MG63 (cell line): ENCODE results near the gene MMP20. TPM values are rescaled to one million over a fixed set of nuclear protein-coding genes. Genes with fewer than 3 reads are reported as not detected.
A peak's percentile ranks its signal among the peaks of the same experiment; 100 is the strongest.
"Not testable (repeated sequence)": the region's sequence is repeated elsewhere in the genome, so short reads cannot be mapped to it uniquely, and the experiment has no call there.

Experiments used
- DNase-seq: peaks from one replicate; pipeline ENCODE4 v3.0.0-alpha.2; 2020
- H3K27me3 ChIP-seq: fragments of 250-450 bp; sonication (Bioruptor Pico); 2 replicates; pipeline ENCODE4 v1.5.1; 2020; ENCODE audit warnings: mild to moderate bottlenecking, moderate library complexity
- H3K36me3 ChIP-seq: fragments of 250-450 bp; sonication (Bioruptor Pico); 2 replicates; pipeline ENCODE4 v1.5.1; 2020; ENCODE audit warnings: mild to moderate bottlenecking, moderate library complexity
- H3K4me3 ChIP-seq: fragments of 250-450 bp; sonication (Bioruptor Pico); 2 replicates; pipeline ENCODE4 v1.5.1; 2020; ENCODE audit warnings: mild to moderate bottlenecking, moderate library complexity
- H3K9me3 ChIP-seq: fragments of 250-450 bp; sonication (Bioruptor Pico); 2 replicates; pipeline ENCODE4 v1.5.1; 2020; ENCODE audit warnings: mild to moderate bottlenecking, moderate library complexity
- total RNA-seq: library from RNA; depleted of rRNA; stranded (reverse); fragments of >200 nt; shearing (Covaris generic); gene quantifications from 2 replicates; pipeline ENCODE4 v1.2.3, GENCODE V29; 2014; ENCODE audit warnings: low replicate concordance

Gene MMP20
- total RNA-seq, 1 experiment from 2014 or later = not detected

DNA sequence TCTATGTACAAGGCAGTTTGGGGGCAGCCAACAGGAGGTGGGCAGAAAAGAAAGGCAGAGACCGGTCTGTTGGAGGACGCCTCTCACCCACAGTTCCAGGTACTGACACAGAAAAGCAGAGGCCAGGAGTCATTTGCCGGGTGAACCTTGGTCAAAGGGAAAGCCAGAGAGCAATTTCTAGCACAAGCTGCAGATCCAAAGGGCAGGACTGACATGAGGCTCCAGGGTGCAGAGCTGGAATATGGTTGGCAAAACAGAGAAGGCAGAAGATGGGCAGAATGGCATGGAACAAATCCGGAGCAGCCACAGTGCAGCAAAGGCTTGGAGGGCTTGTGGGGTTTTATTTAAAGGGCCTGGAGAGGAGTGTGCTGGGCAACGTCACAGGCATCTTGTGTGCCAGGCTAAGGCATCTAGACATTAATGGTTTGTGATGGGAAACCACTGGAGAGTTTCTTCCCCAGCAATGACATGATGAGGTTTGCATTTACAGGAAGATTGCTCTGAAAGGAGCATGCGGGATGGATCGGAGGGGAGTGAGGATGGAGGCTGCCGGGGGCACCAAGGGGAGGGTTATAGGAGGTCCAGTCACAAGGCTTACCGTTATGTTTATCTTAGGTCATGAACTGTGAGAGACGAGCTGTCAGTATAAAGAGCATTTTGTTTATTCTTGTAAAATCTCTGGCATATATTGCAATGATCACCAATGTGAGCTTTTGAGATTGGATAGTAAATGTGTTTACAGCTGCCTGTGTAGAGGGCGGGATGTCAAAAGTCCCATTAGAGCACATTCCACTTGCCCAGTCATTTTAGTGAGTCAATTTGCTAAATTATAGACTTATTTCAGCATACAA, 5.7 kb upstream of the MMP20 start:
- no peak for DNase-seq
- Histone ChIP-seq H3K36me3 (no peaks in the 10 kb centered on the region), H3K4me3 (no peak overlapping the region), H3K27me3 (no peaks in the 10 kb centered on the region), H3K9me3 (no peaks in the 10 kb centered on the region)

DNA sequence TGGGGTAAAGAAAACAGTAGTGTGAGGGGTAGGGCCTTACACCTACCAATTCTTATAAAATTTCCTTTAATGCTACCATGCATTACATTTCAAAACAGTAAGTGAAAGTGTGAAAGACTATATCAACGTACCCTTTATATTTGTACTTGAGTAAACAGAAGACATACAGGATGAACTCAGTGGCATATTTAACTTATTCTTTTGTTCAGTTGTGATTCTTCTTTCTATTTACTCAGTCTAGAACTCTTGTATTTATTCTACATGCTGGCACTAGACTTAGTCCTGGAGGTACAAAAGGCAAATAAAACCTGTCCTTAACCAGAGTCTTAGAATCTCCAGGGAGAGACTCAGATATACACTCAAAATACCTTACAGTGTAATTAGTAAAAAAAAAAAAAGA, 4.8 kb upstream of the MMP20 start:
- H3K36me3 ChIP-seq, H3K9me3 ChIP-seq, H3K4me3 ChIP-seq, H3K27me3 ChIP-seq, DNase-seq: not testable (repeated sequence)

DNA sequence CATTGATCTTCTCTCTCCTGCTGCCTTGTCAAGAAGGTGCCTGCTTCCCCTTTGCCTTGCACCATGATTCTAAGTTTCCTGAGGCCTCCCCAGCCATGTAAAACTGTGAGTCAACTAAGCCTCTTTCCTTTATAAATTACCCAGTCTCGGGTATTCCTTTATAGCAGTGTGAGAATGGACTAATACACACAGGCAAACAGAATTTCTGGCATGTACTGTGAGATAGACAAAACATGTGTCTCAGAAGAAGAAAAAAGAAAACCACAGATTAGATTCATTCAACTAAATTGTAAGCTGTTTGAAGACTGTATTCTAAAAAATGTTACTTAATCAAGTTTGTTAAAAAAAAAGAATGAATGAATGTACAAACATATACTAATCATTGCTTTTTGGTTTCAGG, 1.5 kb upstream of the MMP20 start:
- H3K4me3 ChIP-seq = no peak overlapping the region
- no peak for DNase-seq

DNA sequence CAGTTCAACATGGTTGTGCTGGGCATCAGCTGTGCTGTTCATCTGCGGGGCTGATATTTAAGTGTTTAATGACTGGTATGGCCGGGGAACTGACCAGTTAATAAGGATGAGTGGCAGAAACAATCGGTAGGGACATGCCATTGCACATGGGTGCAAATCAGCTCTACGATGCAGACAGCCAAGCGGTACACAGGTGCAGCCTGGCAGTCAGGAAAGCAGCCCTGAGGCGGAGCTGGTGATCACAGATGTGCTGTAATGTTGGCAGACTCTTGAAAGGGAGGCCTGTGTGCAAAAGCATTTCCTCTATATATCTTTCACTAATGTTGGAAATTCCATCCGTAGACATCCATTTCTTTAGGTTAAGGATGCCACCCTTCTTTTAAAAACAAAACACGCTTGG, 1.1 kb downstream of the MMP20 start:
- H3K36me3 ChIP-seq = no peaks in the 10 kb centered on the region
- no peaks in the 10 kb centered on the region for H3K9me3 ChIP-seq
- no peaks in the 10 kb centered on the region for H3K27me3 ChIP-seq
- DNase-seq = no peak
- H3K4me3 ChIP-seq = no peak overlapping the region

More for the DNA sequence above, 1.5 kb upstream of the MMP20 start:
- Histone ChIP-seq H3K36me3 (no peaks in the 10 kb centered on the region), H3K27me3 (no peaks in the 10 kb centered on the region), H3K9me3 (no peaks in the 10 kb centered on the region)

DNA sequence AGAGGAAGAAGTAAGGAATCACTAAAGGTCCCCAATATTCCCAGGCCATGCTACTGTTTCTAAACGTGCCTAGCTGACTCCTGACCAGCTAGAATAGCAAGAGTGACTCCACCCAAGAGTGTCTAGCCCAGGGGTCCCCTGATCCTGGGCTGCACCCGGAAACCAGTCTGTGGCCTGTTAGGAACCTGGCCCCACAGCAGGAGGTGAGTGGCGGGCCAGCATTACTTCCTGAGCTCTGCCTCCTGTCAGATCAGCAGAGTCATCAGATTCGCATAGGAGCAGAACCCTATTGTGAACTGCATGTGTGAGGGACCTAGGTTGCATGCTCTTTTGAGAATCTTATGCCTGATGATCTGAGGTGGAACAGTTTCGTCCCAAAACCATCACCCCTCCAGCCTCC, 2.0 kb downstream of the MMP20 start:
- Histone ChIP-seq H3K9me3 (no peaks in the 10 kb centered on the region), H3K27me3 (no peaks in the 10 kb centered on the region), H3K4me3 (no peak overlapping the region), H3K36me3 (no peaks in the 10 kb centered on the region)
- DNase-seq = no peak

DNA sequence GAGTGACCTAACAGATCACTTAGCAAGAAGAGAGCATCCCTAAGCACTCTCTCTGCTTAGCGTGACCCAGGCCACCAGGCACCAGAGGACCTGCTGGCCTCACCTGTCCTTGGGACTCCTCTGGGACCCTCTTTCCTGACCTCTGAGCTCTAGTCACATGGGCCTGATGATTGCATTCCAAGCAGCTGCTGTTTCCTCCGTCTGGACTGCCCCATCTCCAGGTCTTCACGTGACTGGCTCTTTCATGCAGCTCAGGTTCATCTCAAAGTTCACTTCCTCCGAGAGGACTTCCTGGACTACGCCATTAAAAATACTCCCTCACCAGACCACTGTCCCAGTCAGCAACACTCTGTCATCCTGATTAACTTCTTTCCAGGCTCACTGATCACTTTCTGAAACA, 2.9 kb downstream of the MMP20 start:
- no peaks in the 10 kb centered on the region for H3K36me3 ChIP-seq

DNA sequence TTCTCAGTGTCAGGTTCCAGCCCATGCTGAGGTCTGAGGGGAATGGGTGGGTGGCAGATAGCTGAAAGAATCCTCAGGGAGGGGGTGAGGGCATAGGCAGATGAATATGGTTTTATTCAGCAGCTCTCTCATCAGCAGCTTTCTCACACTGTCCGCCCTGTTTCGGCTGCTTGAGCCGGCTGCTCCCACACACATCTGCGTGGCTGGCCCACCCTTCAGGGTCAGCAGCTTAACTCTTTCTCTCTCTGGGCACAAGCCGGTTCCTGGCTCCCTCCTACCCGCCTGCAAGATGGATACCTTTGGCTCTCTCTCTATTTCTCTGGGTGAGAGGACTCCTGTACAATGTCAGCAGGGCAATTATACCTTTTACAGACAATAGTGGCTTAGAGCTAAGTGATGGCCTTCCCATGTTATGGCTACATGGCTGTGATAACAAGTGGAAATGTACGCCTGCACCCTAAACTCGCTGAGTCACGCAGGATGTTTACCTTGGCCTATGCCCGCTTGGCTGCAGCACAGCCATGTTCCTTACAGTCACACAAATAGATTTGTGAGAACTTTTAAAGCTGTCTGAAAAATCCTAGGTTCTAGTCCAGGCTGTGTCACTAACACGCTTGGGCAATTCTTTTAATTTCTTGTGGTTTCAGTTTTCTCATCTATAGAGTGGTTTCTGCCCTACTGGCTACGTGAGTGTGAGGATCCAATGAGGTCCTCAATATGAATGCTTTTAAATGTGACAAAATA, 4.1 kb downstream of the MMP20 start:
- peak; percentile 86 for DNase-seq
- Histone ChIP-seq H3K27me3 (no peaks in the 10 kb centered on the region), H3K36me3 (no peaks in the 10 kb centered on the region), H3K9me3 (no peaks in the 10 kb centered on the region), H3K4me3 (no peak overlapping the region)

More for the DNA sequence above, 2.9 kb downstream of the MMP20 start:
- Histone ChIP-seq H3K9me3 (no peaks in the 10 kb centered on the region), H3K27me3 (no peaks in the 10 kb centered on the region), H3K4me3 (no peak overlapping the region)
- DNase-seq = no peak

DNA sequence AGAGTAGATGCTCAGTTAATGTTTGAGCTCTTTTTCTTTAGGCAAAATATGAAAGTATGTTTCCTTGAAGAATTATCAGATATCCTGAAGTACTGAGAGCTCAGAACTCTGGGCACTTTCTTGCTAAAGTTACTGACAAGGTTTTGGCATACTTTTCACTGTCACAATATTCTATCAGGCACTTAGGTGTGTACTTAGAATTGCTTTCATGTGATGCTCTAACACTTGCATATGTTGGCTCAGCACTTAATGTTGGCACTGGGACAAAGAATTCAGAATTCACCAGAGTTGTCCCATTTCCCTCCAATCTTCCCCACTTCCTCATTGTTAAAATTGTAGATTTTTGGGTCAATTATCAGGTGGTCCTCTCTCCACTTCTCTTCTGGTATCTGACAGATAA, 5.0 kb downstream of the MMP20 start:
- H3K27me3 ChIP-seq = no peaks in the 10 kb centered on the region
- no peaks in the 10 kb centered on the region for H3K36me3 ChIP-seq
- DNase-seq = no peak
- H3K9me3 ChIP-seq = no peaks in the 10 kb centered on the region
- H3K4me3 ChIP-seq = no peak overlapping the region

DNA sequence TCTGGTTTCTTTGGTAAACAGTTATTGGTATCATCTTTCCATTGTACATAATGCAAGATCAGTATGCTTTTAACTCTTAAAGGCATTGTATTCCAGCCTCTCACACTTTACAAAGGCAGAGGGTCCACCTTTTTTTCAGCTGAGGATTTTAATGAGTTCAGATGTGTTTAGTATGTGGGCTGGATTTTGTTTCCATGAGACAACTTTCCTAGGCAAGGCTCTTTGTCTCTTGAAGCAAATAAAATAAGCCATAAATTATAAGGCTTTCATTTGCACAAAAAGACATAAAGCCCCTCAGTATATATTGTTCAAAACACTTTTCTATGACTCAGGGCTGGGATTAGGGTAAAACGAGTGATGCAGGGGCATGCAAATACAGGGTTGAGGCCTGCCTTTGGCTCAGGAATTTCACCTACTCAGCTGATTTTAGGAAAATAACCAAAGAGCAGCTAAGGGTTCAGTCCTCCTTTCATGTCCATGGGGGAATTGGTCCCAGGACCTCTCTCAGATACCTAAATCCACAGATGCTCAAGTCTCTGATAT, 7.6 kb downstream of the MMP20 start:
- Histone ChIP-seq H3K9me3 (no peaks in the 10 kb centered on the region), H3K4me3 (no peak overlapping the region), H3K27me3 (no peaks in the 10 kb centered on the region), H3K36me3 (no peaks in the 10 kb centered on the region)
- no peak for DNase-seq

DNA sequence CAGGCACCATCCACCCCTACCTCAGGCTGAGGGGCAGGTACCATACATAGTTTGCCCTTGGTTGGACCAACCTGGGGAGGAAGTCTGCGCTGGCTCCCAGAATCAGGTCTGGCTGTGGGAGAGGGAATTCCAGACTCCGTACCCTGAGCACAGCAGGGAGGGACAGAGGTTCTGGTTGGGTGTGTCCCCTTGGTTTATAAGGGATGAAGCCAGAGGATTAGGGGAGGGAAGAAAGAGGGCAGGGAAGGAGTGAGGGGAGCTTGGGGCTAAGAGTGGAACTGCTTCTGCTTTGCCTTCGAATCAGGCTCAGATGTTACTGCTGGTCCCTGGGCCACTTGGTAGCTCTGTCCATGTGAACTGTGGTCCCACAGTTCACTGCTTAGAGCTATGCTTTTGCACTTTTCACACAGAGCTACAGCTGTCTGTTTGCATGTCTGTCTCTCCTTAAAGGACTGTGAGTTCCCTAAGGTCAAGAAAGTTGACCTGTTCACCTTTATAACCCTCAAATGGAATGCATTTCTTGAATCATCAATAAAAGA, 9.2 kb downstream of the MMP20 start:
- DNase-seq = no peak
- Histone ChIP-seq H3K27me3 (no peaks in the 10 kb centered on the region), H3K4me3 (no peak overlapping the region), H3K36me3 (no peaks in the 10 kb centered on the region), H3K9me3 (no peaks in the 10 kb centered on the region)

DNA sequence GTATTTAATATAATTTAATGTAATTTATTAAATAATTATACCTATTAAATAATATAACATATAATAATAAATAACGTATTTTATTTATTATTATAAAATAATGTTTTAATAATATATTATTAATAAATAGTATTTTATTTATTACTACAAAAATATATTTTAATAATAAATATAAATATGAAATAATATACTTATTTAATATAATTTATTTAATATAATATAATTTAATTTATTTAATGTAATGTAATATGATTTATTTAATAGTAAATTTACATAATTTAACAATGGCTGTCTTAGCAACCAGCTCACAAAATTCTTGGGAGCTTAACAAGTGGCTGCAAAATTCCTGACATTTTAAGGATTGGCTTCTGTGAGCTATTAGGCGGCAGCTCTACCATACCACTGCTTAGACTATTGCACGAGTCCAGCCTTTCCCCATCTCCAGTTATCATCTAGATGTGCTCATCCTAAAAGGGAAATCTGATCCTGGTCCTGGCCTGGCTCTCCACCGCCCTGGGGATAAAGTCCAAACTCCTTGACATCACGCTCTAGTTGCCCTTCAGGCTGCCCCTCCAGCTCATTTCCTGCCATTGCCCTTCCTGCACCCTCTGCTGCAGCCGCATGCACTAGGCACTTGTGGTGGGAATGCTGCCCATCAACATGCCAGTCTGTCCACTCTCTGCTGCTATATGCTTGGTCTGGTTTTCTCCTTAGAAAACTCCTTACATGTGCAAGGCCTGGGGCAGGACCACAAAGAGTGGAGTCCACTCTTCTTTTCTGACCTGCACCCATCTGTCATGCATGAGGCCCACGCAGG, 9.8 kb downstream of the MMP20 start:
- Histone ChIP-seq H3K36me3 (no peaks in the 10 kb centered on the region), H3K9me3 (no peaks in the 10 kb centered on the region), H3K27me3 (no peaks in the 10 kb centered on the region), H3K4me3 (no peak overlapping the region)
- DNase-seq = no peak

DNA sequence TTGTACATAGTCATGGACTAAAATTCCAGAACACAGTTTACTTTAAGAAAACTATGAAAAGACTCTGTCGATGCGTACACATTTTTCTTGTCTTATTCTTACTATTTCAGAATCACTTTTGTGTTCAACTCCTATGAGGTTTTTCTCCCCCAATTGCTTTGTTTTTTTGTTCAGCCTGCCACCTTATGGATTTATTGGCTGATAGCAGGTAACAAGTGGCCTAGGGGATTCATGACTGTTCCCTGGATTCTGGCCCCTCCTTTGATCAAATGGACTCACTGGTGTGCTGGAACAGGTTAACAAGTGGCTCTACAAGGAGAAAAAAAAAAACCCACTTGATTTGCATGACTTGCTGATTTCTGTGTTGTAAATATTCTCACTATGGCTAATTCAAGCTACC, 10.6 kb downstream of the MMP20 start:
- no peak for DNase-seq
- H3K27me3 ChIP-seq = no peaks in the 10 kb centered on the region
- H3K36me3 ChIP-seq = no peaks in the 10 kb centered on the region
- H3K9me3 ChIP-seq = no peaks in the 10 kb centered on the region
- H3K4me3 ChIP-seq = no peak overlapping the region

DNA sequence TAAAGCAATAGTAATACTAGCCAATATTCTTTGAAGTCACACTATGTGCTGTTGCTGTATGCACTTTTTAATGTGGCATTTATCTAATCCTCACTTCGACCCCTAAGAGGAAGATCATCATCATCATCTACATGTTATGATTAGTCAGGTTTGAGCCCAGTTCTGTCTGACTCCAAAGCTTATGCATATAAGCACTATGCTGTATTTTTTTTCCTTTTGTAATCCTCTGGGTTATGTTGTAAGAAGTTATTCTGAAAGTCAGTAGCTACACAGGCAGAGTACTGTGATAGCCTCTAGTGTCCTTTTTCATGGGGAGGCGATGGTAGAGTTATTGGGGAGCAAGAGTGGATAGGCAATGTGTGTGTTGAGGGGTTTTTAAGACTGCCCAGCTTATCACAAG, 11.1 kb downstream of the MMP20 start:
- Histone ChIP-seq H3K36me3 (no peaks in the 10 kb centered on the region), H3K9me3 (no peaks in the 10 kb centered on the region), H3K4me3 (no peak overlapping the region), H3K27me3 (no peaks in the 10 kb centered on the region)
- DNase-seq = no peak

DNA sequence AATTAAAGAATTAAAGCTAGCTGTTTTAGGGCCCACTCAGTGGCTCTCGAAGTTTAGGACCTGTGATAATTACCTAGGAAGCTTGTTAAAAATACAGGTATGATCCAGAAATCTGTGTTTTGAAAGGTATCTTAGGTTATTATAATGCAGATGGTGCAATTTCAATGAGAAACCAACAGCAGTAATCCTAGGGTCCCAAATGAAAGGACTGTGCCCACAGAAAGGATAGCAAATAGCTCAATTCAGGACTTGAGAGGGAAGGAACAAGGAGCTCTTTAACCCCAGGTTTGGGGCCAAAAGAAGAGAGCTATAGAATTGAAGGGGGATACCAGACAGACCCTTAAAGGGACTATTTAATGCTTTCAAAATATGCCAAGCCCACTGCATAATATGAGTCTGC, 11.7 kb downstream of the MMP20 start:
- H3K9me3 ChIP-seq = no peaks in the 10 kb centered on the region
- H3K36me3 ChIP-seq = no peaks in the 10 kb centered on the region
- no peak for DNase-seq
- no peak overlapping the region for H3K4me3 ChIP-seq
- H3K27me3 ChIP-seq = no peaks in the 10 kb centered on the region

DNA sequence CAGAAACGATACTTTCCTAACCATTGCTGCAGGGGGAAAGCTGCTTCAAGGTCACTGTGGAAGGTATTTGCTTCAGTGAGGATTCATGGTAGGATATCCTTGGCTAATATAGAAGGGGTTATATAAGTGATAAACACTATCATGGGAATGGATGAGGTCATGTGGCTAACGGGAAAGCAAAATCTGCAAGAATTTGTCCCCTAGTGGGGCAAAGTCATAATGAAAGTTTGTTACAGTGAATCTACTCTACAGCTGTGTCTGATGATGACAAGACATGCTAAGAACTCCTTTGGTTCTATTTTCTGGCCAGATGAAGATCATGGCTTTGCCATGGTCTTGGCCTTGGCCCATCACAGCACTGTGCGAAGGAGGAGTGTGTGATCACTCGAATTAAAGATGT, 13.8 kb downstream of the MMP20 start:
- no peak for DNase-seq
- Histone ChIP-seq H3K36me3 (no peaks in the 10 kb centered on the region), H3K4me3 (no peak overlapping the region), H3K9me3 (no peaks in the 10 kb centered on the region), H3K27me3 (no peaks in the 10 kb centered on the region)

DNA sequence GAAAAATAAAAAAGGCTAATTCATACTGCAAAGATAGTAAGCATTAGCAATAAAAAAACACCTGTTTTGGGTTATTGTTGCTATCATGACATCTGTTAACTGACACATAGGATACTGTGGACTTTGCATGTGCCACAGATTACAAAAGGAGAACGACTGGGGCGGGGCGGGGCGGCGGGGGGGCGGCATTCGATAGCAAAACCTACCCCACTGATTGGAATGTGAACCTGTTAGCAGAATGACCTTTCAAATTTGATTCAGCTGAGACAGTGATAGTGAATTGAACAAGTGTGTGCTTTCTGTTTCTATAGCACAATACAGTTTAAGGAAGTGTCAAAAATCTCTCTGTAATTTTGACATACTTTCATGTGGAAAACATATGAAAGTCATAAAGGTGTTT, 14.9 kb downstream of the MMP20 start:
- no peaks in the 10 kb centered on the region for H3K9me3 ChIP-seq
- H3K36me3 ChIP-seq = no peaks in the 10 kb centered on the region
- no peak for DNase-seq
- H3K27me3 ChIP-seq = no peaks in the 10 kb centered on the region
- H3K4me3 ChIP-seq = no peak overlapping the region

DNA sequence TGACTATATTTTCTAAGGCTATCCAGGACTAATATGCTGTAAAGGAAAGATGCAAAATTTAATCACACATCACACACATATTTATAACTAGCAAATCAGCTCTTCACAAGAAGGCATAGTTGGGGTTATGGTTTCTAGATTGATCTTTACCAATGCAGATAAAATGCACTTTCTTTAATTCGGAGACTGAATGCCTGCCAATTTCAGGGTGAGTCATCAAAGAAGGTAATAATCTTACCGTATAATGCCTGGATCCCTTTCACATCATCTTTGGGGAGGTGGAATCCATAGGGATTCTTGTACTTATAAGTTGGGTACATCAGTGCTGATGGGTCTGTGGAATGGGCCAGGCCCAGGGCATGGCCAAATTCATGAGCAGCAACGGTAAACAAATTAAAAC, 16.4 kb downstream of the MMP20 start:
- Histone ChIP-seq H3K4me3 (no peak overlapping the region), H3K36me3 (no peaks in the 10 kb centered on the region), H3K27me3 (no peaks in the 10 kb centered on the region), H3K9me3 (no peaks in the 10 kb centered on the region)
- DNase-seq = no peak
